ENCODE data around the gene SPPL2A.

Gene SPPL2A

DNA sequence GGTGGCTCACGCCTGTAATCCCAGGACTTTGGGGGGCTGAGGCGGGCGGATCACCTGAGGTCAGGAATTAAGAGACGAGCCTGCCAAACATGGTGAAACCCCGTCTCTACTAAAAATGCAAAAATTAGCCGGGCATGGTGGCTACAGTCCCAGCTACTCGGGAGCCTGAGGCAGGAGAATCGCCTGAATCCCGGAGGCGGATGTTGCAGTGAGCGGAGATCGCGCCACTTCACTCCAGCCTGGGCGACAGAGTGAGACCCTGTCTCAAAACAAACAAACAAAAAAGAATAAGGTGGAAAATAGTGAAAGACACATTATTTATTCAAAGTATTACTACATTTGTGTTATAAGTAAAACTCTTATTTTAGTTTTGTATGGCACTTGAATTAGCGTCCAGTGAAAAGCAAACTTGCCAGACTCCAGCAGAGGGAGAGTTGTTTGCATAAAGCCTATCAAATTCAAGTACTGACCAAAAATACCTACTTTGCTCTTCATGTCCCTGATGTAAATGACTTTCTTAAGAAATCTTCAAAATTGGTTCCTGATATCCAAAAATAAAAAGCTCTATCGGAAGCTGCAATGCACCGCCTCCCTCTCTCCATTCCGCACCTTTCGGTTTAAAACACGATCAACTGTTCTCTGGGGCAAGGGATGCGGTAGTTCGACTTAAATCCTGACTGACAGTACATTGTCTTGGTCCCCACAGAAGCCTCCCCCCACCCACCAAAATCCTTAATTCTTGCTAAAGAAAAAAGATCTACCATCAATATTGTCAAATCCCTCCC, 80.1 kb downstream of the SPPL2A start:
- DNase-seq, result no peak

- no peak for DNase-seq
Measured at GRCh38 chr15:50681467-50681866, 84.0 kb downstream of the SPPL2A start.

DNA sequence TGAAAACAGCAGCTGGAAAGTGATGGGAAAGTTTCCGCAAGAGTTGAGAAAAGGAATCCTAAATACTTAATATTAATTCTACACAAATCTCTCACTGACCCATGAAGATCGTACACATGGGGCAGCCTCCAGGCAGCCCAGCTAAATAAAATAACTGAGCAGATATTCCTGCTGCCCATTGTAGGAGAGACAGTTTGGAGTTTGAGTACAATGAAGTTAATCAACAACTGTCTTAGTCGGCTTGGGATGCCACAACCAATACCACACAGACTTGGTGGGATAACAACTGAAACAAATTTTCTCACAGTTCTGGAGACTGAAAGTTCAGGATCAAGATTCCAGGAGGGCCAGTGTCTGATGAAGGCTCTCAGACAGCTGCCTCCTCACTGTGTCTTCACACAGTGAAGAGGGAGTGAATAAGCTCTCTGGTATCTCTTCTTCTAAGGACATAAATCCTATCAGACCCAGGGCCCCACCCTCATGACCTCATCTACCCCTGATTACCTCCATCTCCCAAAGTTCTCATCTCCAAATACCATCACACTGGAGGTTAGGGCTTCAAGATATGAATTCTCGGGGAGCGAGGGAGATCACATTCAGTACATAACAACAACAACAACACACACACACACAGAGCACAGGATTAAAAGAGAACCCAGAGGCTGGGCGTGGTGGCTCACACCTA, 88.6 kb downstream of the SPPL2A start:
- no peak for DNase-seq

DNA sequence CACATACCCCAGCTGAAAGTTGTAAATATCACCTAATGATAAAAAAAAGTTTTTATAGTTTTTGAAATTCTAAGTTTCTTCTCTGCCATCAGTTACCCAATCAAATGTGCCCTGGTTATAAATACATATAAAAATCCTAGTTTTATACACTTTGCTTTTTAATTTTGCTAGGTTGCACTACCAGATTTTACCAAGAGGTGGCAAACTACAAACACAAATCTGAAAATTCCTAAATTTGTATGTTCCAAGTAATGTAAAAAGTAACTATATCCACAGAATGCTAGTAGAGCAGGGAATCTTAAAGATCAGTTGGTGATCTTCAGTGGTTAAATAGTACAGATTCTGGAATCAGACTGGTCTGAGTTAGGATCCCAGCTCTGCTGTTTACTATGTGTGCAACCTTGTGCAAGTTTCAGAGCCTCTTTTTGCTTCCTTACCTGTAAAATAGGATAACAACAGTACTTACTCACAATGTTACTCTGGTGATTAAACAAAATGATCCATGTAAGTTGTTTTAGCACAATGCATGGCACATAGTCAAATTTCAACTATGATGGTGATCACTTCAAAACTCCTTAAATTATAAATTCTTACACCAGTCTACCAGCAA, 89.9 kb downstream of the SPPL2A start:
- no peak for DNase-seq

- no peak for DNase-seq
Measured at GRCh38 chr15:50670115-50670514, 95.4 kb downstream of the SPPL2A start.

DNA sequence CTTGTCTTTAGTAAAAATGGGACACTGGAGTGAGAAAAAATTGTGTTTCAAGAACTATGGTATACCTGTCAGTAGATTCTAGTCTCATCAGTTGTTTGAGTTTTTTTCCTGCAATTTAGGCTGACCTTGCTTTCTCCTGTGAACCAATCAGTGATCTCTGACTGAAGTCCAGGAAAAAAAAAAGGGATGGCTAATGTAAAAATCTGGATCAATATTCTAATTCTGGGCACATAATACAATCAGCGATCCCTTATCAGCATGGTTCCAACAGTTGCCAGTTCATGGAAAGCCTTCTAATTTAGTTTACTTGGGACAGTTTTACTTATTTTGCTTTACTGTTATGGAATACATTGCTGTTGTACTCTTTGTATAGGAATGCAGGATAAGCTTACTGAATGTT, 95.9 kb downstream of the SPPL2A start:
- DNase-seq, result no peak

DNA sequence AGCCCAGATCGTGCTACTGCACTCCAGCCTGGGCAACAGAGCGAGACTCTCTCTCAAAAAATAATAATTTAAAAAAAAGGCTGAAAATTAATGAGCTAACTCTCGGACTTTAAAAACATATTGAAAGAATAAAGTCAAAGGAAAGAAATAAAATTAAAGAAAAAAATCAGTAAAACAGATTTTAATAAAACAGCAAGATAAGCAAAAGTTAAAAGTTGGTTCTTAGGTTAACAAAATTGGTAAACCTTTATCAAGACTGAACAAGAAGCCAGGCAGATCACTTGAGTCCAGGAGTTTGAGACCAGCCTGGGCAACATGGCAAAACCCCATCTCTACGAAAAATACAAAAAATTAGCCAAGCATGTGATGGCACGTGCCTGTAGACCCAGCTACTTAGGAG, 99.6 kb downstream of the SPPL2A start:
- DNase-seq, result no peak

GRCh38 chr15:50655555-50655954, 110.0 kb downstream of the SPPL2A start:
- no peak for DNase-seq

GRCh38 chr15:50653156-50653743, 112.3 kb downstream of the SPPL2A start:
- no peak for DNase-seq

GRCh38 chr15:50652671-50653070, 112.8 kb downstream of the SPPL2A start:
- no peak for DNase-seq
